Kidney tubule cell (primary cell): Measurements from ENCODE around the gene NKAIN2.
"Not testable (repeated sequence)": the region's sequence is repeated elsewhere in the genome, so short reads cannot be mapped to it uniquely, and the experiment has no call there.

ENCODE experiments used
- DNase-seq: peaks from one replicate; pipeline ENCODE4 v3.0.0-alpha.2; 2018; ENCODE audit warnings: low spot score

Gene NKAIN2

DNA sequence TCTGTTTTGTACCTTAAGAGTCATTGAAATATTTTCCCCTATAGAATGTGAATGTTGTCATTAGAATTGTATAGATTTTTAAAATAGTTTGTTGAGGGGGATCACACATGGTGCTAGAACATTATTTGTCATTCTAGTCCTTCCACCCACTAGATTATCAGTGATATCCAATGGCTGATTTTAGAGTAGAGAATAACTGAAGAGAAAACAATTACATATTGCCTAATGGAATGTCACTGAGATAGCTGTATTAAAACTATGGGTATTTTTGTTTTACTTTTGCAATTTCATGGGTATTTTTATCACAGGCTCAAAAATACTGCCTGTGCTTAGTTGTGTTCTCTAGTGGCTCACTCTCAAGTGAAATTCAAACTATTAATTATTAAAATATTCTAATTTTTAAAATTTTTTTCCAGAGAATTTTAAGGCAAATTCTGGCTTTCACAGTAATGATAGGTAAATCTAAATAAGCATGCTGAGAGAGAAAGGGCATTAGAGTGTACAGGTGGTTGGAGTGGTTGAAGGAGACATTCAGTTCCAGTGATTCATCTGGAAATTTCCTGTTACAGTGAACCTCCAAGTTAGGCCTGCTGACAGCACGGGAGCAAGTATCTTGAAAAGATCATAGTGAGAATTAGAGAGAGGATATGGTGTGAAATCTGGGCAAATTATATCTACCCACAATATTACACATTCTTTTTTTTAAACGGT lies 399.6 kb downstream of the NKAIN2 start:
- DNase-seq = peak; percentile 28

DNA sequence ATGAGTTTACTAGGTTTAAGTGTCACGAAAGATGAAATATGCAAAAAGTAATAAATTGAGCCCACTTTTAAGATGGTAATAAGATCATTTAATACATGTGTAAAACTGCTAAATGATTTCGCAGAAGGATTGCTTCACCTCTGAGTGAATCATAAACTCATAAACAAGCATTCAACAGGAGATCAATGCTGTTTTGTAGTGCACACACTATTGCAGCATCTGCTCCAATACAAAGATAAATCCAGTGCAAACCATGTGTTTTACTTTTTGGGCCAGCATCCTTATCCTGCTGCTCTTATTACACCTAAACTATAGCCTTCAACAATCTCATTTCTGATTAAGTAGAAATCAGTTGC lies 400.1 kb downstream of the NKAIN2 start:
- DNase-seq = no peak

- DNase-seq = no peak
These were observed 402.3 kb downstream of the NKAIN2 start for GRCh38 chr6:124205921-124206320.

- peak; percentile 8 for DNase-seq
These were observed 420.1 kb downstream of the NKAIN2 start for GRCh38 chr6:124223611-124224345.

DNA sequence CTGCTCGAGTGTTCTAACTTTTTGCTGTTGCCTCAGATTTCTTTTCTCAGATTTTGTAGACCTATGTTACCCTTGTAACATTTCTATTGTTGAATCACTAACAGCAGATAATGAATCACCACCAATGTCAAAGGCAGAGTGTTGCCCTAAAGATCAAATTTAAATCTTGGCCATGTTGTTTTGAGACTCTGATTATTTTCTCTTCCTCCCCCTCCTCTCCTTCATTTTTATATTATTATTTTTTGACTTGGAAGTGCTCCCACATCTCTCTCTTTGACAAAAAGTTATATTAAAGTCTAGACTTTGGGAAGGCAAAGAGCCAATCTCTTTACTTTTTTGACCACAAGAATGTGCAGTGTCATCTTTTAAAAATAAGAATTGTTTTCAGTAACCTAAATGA lies 422.7 kb downstream of the NKAIN2 start:
- DNase-seq = peak; percentile 3

DNA sequence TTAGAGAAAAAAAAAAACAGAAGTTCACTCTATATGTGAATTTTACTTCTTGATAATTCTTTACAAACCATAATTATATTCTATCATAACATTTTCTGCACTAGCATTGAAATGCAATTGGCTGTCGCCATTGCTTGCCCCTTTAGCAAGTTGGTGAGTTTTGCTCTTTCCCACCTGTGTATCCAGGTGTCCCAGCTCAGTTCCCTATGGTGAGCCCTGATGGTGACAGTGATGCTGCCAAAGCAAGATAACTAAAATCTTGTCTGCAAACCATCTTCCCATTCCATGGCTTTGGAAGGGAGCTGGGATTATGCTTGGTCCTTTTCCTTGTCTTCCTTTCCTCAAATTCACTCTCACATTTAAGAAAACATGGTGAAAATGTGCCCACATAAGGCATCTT lies 429.6 kb downstream of the NKAIN2 start:
- no peak for DNase-seq

- no peak for DNase-seq
These were observed 431.1 kb downstream of the NKAIN2 start for GRCh38 chr6:124234801-124235200.

DNA sequence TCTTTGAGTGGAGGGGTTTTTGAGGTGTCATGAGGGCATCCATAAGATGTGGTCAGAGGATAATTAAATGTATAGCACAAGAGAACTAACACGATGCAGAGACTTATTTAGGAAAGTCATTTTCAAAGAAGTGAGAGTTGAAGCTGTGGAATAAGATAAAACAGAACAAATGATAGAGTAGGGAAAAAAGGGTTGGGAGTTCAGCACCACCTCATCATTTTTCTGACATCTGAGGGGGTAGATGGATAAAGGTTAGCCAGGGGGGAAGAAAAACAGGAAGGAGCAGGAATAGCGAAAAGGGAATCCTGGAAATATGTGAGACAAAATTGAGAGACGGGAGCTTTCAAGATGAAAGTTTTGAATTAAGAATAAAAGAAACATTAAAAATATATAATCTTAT lies 434.2 kb downstream of the NKAIN2 start:
- no peak for DNase-seq

DNA sequence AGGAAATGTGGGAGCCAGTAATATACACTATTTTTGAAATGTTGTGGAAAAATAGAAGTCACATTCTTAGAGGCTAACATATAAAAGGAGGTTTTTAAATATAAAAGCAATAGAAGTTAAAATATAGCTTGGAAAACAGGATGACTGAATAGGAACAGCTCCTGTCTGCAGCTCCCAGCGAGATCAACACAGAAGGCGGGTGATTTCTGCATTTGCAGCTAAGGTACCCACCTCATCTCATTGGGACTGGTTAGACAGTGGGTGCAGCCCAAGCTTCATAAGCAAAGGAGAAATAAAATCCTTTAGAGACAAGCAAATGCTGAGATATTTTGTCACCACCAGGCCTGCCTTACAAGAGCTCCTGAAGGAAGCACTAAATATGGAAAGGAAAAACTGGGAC lies 434.7 kb downstream of the NKAIN2 start:
- not testable (repeated sequence) for DNase-seq

DNA sequence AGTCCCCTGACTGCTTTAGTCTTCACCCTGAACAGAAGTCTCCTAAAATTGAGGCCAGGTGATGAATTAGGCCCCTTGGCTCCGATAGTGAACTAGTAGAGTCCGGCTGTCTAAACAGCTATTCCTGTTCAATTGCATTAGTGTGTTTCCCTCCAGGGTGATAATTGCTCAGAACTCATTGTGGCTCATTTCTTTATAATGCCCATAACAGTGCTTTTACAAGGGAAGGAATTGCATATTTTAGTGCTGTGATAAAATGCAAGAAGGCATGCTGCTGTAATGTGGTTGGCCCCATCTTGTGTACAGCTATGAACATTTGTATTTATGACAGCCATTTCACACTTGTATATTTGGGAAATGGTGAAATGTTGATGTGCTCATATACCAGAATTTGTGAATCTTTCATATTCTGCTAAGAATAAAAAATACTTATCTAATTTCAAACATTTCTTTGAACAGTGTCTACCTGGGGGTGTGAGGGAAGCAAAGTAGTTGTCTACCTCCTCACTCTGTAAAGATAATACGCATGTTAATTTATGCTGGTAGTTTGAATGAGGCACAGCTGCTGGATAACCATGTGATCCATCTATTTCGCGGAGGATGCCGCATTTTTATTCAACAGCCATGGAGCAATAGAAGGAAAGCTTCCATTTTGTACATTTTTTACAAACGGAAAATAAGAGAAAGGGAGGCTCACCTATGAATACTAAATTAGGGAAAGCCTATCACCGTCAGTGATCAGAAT lies 451.4 kb downstream of the NKAIN2 start:
- DNase-seq = no peak

DNA sequence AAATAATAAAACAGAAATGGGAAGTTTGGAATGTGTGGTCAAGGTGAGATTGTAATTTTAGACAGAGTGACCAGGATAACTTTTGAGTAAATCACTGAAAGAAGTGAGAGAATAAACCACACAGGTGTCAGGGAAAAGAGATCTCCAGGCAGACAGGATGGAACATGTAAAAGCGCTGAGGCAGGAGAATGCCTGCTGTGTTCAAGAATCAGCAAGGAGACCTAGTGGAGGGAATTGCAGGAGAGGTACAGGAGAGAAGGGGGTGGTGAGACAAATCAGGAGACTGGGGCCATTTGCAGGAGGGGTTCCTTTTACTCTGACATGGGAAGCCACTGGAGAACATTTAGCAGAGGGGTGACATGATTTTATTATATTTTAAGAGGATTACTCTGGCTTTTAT lies 456.7 kb downstream of the NKAIN2 start:
- no peak for DNase-seq

DNA sequence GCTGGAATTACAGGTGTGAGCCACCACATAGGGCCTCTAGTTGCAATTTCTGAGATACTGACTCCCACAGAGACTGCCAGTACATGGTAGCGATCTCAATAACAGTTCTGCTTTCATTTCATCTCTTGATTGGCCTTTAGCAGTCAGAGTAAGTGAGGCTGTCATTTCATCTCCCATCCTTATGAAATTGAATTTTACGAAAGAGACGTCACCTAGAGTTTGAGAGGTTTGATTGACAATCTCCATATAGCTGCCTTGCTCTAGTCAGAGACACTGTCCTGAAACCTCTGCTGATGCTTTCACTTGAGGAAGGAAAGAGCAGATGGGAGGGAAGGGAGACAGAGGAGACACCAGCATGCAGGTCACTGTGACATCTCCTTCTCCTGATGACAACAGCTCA lies 466.1 kb downstream of the NKAIN2 start:
- no peak for DNase-seq

DNA sequence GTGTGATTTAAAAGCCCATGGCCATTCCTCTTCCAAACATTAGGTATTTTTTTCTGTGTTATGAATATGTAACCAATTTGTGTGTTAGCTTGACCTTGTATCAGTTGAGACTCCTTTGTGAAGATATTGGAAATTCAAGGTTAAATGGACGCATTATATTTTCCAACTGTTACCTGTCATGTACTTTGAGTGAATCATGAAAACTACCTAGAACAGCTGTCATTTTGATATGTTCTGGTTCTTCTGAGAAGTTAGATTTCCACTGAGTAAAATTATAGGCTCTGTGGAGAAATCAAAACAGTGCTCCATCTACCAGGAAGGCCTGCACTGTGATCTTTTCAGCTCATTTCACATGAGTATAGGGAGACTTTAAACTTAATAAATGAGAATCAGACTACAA lies 470.0 kb downstream of the NKAIN2 start:
- no peak for DNase-seq

GRCh38 chr6:124282541-124282940 lies 478.9 kb downstream of the NKAIN2 start:
- DNase-seq = no peak

DNA sequence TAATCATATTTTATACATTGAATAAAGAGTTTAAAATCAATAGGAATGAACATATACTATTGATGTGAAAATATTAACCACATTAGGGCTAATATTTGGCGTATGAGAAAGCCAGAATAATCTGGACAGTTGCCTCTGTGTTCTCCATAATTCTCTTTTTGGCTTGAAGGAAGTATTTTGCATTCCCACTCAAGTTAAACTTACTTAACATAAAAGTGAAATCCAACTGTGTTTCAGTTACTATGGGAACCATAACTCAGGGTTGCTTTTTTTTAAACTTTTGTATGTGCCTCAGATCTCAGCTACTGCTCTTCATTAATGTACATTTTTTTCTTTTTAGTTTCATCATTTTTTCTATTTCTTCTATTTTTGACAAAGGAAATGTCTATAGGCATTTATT lies 479.8 kb downstream of the NKAIN2 start:
- no peak for DNase-seq

DNA sequence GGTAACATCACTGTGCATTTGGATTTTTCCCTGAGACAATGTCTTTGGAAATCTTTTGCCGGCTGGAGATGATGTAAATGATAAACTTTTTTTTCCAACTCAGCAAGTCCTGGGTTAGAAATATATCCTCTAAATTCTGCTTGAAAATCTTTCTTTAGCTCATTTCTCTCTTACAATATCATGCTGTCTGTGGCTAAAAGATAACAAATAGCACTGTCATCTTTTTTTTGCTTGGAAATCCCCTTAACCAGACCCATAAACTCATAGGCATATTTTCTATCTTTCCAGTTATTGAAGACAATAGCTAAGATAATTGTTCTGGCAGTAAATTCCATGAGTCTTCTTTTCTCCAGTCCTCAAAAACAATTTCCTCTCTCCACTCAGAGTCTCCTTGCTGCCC lies 481.5 kb downstream of the NKAIN2 start:
- no peak for DNase-seq

- DNase-seq = peak; percentile 2
These were observed 491.0 kb downstream of the NKAIN2 start for GRCh38 chr6:124294574-124295200.

DNA sequence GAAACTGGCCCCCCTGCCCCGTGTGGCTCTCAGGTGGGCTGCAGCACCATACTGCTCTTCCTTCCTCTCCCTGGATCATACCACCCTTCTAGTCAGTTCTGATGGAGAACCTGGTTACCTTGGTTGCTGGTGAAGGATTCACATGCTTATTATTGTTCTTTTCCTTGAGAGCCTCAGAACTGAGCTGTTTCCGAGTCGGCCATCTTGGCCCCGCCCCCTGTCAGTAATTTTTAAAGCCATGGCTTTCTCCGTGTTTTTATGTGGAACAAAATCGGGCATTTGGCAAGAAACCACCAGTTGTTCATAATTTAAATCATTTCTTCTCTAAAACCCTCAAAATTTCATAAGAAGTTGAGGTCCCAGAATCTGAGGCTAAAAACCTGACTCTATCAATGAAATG lies 493.8 kb downstream of the NKAIN2 start:
- DNase-seq = no peak

DNA sequence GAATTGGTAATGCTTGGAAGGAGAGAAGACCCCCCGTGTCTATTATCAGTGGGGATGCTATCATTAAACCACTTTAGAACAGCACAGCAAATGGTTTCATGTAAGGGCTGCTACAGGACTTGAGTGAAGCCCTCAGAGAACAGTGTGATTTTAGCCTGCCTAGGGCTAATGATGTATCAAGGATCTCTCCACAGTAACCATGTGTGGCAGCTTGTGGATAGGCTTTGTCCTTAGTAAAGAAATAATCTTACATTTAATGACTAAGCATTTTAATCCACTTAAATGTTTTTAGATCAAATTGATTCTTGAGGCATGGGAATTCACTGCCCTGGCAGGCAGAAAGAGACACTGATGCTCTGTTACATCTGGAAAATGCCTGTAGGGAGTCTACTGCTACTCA lies 495.1 kb downstream of the NKAIN2 start:
- no peak for DNase-seq

DNA sequence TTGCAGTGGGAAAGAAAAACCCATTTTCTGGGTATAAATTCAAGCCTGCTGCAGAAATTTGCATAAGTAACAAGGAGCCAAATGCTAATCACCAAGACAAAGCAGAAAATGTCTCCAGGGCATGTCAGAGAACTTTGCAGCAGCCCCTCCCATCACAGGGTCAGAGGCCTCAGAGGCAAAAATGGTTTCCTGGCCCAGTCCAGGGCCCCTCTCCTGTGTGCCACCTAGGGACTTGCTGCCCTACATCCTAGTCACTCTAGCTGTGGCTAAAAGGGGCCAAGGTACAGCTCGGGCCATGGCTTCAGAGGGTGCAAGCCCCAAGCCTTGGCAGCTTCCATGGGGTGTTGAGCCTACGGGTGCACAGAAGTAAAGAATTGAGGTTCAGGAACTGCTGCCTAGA lies 497.2 kb downstream of the NKAIN2 start:
- DNase-seq = not testable (repeated sequence)

- peak; percentile 2 for DNase-seq
These were observed 500.3 kb downstream of the NKAIN2 start for GRCh38 chr6:124303971-124304370.

- no peak for DNase-seq
These were observed 506.5 kb downstream of the NKAIN2 start for GRCh38 chr6:124310139-124310538.

GRCh38 chr6:124319410-124319809 lies 515.7 kb downstream of the NKAIN2 start:
- no peak for DNase-seq
